Astrocyte of the cerebellum (primary cell): ENCODE data around the gene MRM2.

ENCODE experiments used
- DNase-seq: peaks from one replicate; pipeline ENCODE4 v3.0.0-alpha.2; 2011; ENCODE audit warnings: low read depth
- H3K4me3 ChIP-seq: 2 replicates; pipeline ENCODE4 v1.5.1; 2011; ENCODE audit warnings: mild to moderate bottlenecking, low read depth, low read length, moderate library complexity
- in situ Hi-C: cut with HindIII; loops from 2 replicates; pipeline ENCODE4 v1.10.0; 2017; ENCODE audit warnings: low sequenced_read_pairs
- TF ChIP-seq, protein P1 (sequence below): IDR thresholded peaks from 2 replicates; pipeline ENCODE4 v1.5.1; 2012; ENCODE audit warnings: low read length, low read depth, moderate library complexity, mild to moderate bottlenecking; ENCODE audit errors: missing control alignments

Gene MRM2

DNA sequence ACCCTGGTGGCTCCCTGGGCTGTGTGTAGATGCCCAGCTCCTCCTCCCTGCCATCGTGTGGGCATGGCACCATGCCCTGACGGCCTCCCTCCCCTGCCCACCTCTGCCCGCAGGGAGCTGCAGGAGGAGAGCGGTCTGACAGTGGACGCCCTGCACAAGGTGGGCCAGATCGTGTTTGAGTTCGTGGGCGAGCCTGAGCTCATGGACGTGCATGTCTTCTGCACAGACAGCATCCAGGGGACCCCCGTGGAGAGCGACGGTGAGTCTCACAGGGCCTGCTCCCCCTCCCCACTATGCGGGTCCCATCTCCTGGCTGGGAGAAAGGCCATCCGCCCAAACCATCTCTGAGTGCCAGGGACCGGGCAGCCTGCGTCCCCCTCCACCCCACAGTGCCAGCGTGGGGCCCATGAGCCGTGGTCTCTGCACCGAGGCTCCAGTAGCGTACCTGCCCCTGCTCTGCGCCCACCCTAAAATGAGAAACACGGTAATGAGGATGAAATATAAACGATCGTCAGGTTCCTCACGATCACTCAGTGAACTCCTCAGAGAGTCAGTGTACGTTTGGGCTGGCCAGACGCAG, 7.8 kb upstream of the MRM2 start:
- DNase-seq, result no peak
- TF ChIP-seq, protein P1, sequence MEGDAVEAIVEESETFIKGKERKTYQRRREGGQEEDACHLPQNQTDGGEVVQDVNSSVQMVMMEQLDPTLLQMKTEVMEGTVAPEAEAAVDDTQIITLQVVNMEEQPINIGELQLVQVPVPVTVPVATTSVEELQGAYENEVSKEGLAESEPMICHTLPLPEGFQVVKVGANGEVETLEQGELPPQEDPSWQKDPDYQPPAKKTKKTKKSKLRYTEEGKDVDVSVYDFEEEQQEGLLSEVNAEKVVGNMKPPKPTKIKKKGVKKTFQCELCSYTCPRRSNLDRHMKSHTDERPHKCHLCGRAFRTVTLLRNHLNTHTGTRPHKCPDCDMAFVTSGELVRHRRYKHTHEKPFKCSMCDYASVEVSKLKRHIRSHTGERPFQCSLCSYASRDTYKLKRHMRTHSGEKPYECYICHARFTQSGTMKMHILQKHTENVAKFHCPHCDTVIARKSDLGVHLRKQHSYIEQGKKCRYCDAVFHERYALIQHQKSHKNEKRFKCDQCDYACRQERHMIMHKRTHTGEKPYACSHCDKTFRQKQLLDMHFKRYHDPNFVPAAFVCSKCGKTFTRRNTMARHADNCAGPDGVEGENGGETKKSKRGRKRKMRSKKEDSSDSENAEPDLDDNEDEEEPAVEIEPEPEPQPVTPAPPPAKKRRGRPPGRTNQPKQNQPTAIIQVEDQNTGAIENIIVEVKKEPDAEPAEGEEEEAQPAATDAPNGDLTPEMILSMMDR, result no peak
- no peak overlapping the region for H3K4me3 ChIP-seq
- in situ Hi-C loops, result no loop called here

GRCh38 chr7:2248984-2249694, 7.1 kb upstream of the MRM2 start:
- DNase-seq, result peak; percentile 93
- in situ Hi-C loops, result no loop called here
- H3K4me3 ChIP-seq, result no peak overlapping the region
- TF ChIP-seq, protein P1, result peak; percentile 9

DNA sequence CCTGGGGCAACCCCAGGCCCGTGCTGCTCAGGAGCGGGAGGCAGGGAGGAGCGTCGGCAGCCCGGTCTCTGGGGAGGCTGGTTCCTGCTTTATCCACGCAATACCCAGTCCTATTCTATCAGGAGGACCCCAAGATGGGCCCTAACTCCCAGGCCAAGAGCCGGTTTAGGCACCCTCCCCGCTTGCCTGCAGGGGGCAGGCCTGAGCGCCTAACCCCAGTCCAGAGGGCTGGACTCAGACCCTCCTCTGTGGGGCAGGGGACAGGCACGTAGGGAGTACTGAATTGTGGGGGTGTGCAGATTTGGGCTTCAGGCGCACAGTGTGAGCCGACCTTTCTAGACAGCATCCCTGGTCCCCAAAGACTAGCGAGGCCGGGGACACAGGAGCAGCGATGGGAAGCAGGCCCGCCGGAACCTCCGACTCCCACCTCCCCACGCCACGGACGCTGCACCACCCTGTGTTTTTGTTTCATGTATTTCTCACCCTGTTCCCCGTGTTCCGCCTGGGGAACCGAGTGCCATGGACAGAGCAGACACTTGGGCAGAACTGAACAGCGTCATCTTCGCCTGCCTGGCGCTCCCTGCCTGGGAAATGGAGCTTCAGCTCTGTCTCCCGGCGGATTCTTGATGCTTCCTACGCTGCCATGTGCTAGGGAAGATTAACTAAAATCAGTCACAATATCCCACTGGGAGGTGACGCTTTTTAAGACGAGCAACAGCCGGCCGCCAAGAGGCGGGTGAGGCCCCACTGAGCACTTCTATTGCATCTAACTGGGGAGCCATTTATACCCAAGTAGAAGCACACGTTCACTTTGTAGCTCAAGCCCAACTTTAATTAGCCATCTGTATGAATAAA, 5.4 kb upstream of the MRM2 start:
- DNase-seq, result no peak
- H3K4me3 ChIP-seq, result no peak overlapping the region
- in situ Hi-C loops, result no loop called here
- TF ChIP-seq, protein P1, result peak; percentile 81

GRCh38 chr7:2245883-2246675, 4.1 kb upstream of the MRM2 start:
- no peak overlapping the region for H3K4me3 ChIP-seq
- in situ Hi-C loops, result no loop called here
- no peak for DNase-seq
- TF ChIP-seq, protein P1, result no peak

DNA sequence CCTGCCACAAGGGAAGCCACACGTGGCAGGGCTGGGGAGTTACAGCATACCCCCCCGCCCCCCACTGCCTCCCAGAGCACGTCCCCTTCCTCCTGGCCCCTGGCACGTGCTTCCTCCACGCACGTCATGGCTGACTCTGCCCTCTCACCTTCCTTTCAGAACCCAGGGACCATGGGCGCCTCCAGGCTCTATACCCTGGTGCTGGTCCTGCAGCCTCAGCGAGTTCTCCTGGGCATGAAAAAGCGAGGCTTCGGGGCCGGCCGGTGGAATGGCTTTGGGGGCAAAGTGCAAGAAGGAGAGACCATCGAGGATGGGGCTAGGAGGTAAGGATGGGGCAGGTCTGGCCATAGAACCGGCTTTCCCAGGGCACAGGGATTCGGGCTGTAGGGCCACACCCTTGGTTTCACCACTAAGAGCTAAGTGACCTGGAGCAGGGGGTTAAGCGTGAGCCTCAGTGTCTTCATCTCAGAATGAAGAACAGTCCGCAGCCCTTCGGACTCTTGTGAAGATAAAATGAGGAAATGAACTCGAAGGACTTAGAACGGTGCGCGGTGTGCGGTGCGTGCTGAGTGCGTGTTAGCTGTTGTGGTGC, 2.5 kb upstream of the MRM2 start:
- no peak for DNase-seq
- H3K4me3 ChIP-seq, result no peak overlapping the region
- TF ChIP-seq, protein P1, result no peak
- in situ Hi-C loops, result no loop called here

DNA sequence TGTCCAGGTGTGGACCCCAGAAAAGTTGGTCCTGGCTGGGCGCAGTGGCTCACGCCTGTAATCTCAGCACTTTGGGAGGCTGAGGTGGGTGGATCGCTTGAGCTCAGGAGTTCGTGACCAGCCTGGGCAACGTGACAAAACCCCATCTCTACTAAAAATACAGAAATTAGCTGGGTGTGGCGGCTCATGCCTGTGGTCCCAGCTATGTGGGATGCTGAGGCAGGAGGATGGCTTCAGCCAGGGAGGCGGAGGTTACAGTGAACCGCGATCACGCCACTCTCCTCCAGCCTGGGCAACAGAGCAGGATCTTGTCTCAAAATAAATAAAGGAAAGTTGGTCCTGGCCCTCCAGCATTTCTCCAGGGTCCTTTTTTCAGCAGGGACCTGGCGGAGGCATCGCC, 1.5 kb upstream of the MRM2 start:
- DNase-seq, result no peak
- H3K4me3 ChIP-seq, result no peak overlapping the region
- TF ChIP-seq, protein P1, result no peak
- in situ Hi-C loops, result no loop called here
